Gastrocnemius medialis (tissue), 4 donors: ENCODE measurements around the gene SH3YL1. TPM values are rescaled to one million over a fixed set of nuclear protein-coding genes. Genes with fewer than 3 reads are reported as not detected.

Experiments used
- ATAC-seq, 2 donors: fragments of 150-250 bp; one replicate each; pipeline ENCODE4 v1.9.1; 2016
- DNase-seq, 2 donors: peaks; one replicate each; pipeline ENCODE4 v3.0.0-alpha.2; 2019
- H3K27ac ChIP-seq, 4 donors: fragments of 200-600 bp; sonication (generic); 1 replicate in 1 of 4; 2 replicates in 3 of 4; pipeline ENCODE4 v1.5.1; 2016 to 2018; ENCODE audit warnings: mild to moderate bottlenecking in 2 of 4, moderate library complexity in 1 of 4
- H3K27me3 ChIP-seq, 3 donors: fragments of 200-600 bp; sonication (generic) in 2 of 3; 1 replicate in 1 of 3; 2 replicates in 2 of 3; pipeline versions ENCODE4 v1.5.1 to v1.6.0; 2016 to 2019; ENCODE audit warnings: mild to moderate bottlenecking in 1 of 3, moderate library complexity in 1 of 3
- H3K36me3 ChIP-seq, 2 donors: fragments of 200-600 bp; sonication (generic) in 1 of 2; one replicate each; pipeline ENCODE4 v1.5.1; 2017 to 2018
- H3K4me1 ChIP-seq, 2 donors: fragments of 200-600 bp; sonication (generic) in 1 of 2; one replicate each; pipeline ENCODE4 v1.5.1; 2016 to 2017; ENCODE audit warnings: mild to moderate bottlenecking in 2 of 2
- H3K4me3 ChIP-seq, 4 donors: fragments of 200-600 bp; sonication (generic) in 3 of 4; 1 replicate in 1 of 4; 2 replicates in 3 of 4; pipeline ENCODE4 v1.5.1; 2016 to 2019; ENCODE audit warnings: mild to moderate bottlenecking in 2 of 4
- H3K9me3 ChIP-seq, 3 donors: fragments of 200-600 bp; sonication (generic) in 2 of 3; 1 replicate in 1 of 3; 2 replicates in 2 of 3; pipeline ENCODE4 v1.5.1; 2016 to 2019
- CTCF ChIP-seq, 5 experiments: fragments of 450-650 bp in 3 of 5; fragments of 200-600 bp in 2 of 5; sonication (generic) in 2 of 5; IDR thresholded peaks in 4 of 5; conservative IDR thresholded peaks in 1 of 5; 1 replicate in 4 of 5; 2 replicates in 1 of 5; pipeline ENCODE4 v1.5.1; 2016 to 2019; ENCODE audit warnings: antibody characterized with exemption in 5 of 5, mild to moderate bottlenecking in 3 of 5, moderate library complexity in 3 of 5
- POLR2A ChIP-seq, 2 donors: fragments of 450-650 bp; IDR thresholded peaks; one replicate each; pipeline ENCODE4 v1.6.1; 2017; ENCODE audit warnings: antibody characterized with exemption in 2 of 2, mild to moderate bottlenecking in 2 of 2, moderate library complexity in 2 of 2
- in situ Hi-C, 4 donors: fragments of 200-750 bp; cut with MboI; loops; one replicate each; pipeline versions ENCODE4 v1.15.0 to v1.8.0; 2017; ENCODE audit warnings: low sequenced_read_pairs in 4 of 4
- intact Hi-C: fragments of 100-400 bp; cut with DNase I; formaldehyde crosslinking; loops from one replicate; pipeline ENCODE4 v1.15.1; 2023; ENCODE audit warnings: low total_unique reads
- total RNA-seq, 4 donors: library from RNA; depleted of rRNA; stranded (reverse); fragments of >200 nt; gene quantifications; one replicate each; pipeline versions ENCODE4 v1.1.0 to v1.2.3, GENCODE V29; 2016

SH3YL1 gene
- total RNA-seq, 4 donors from 2014 or later, result 6.2 to 16.1 (median 8.5) TPM

- Histone ChIP-seq H3K4me3 (no peak overlapping the region), H3K4me1 (no peaks in the 10 kb centered on the region), H3K27me3 (no peaks in the 10 kb centered on the region), H3K27ac (no peak overlapping the region), H3K9me3 (no peaks in the 10 kb centered on the region), H3K36me3 (peaks cover 0 to 9% of the 10 kb centered on the region in 2 donors)
- intact Hi-C loops, result no loop called here
- ATAC-seq, result no peak
- TF ChIP-seq CTCF (IDR thresholded peaks at IDR 0.05 in 4 of 5, conservative IDR thresholded peaks at IDR 0.05 in 1 of 5), result no peak
- no peak for DNase-seq
- in situ Hi-C loops, result no loop called here
These were observed 26.8 kb downstream of the SH3YL1 start for GRCh38 chr2:236993-237539.

- H3K27ac ChIP-seq, result no peak overlapping the region
- H3K4me1 ChIP-seq, result no peaks in the 10 kb centered on the region
- H3K9me3 ChIP-seq, result no peaks in the 10 kb centered on the region
- in situ Hi-C loops (no loop called here), intact Hi-C loops (no loop called here)
- H3K4me3 ChIP-seq, result no peak overlapping the region
- no peak for ATAC-seq
- peaks cover 0 to 15% of the 10 kb centered on the region in 2 donors for H3K36me3 ChIP-seq
- DNase-seq, result no peak
- H3K27me3 ChIP-seq, result no peaks in the 10 kb centered on the region
- TF ChIP-seq POLR2A (IDR thresholded peaks at IDR 0.05), result no peak
- no peak for TF ChIP-seq CTCF (IDR thresholded peaks at IDR 0.05 in 4 of 5, conservative IDR thresholded peaks at IDR 0.05 in 1 of 5)
These were observed 29.4 kb downstream of the SH3YL1 start for GRCh38 chr2:234421-234820.

- H3K27ac ChIP-seq, result no peak overlapping the region
- peaks cover 0 to 20% of the 10 kb centered on the region in 2 donors for H3K36me3 ChIP-seq
- H3K9me3 ChIP-seq, result no peaks in the 10 kb centered on the region
- no peaks in the 10 kb centered on the region for H3K27me3 ChIP-seq
- intact Hi-C loops, result no loop called here
- in situ Hi-C loops, result no loop called here
- H3K4me1 ChIP-seq, result no peaks in the 10 kb centered on the region
- no peak for ATAC-seq
- no peak for DNase-seq
- no peak for TF ChIP-seq CTCF (IDR thresholded peaks at IDR 0.05 in 4 of 5, conservative IDR thresholded peaks at IDR 0.05 in 1 of 5)
- no peak for TF ChIP-seq POLR2A (IDR thresholded peaks at IDR 0.05)
- no peak overlapping the region for H3K4me3 ChIP-seq
These were observed 30.8 kb downstream of the SH3YL1 start for GRCh38 chr2:233030-233429.

GRCh38 chr2:231521-232185, 32.2 kb downstream of the SH3YL1 start:
- in situ Hi-C loops (no loop called here), intact Hi-C loops (no loop called here)
- H3K36me3 ChIP-seq, result peaks cover 0 to 34% of the 10 kb centered on the region in 2 donors
- TF ChIP-seq CTCF (IDR thresholded peaks at IDR 0.05 in 4 of 5, conservative IDR thresholded peaks at IDR 0.05 in 1 of 5), result no peak
- TF ChIP-seq POLR2A (IDR thresholded peaks at IDR 0.05), result no peak
- H3K4me1 ChIP-seq, result no peaks in the 10 kb centered on the region
- no peak overlapping the region for H3K4me3 ChIP-seq
- no peak for DNase-seq
- H3K27me3 ChIP-seq, result no peaks in the 10 kb centered on the region
- H3K9me3 ChIP-seq, result no peaks in the 10 kb centered on the region
- ATAC-seq, result no peak
- H3K27ac ChIP-seq, result no peak overlapping the region
